Sigmoid colon (tissue), 4 donors: Measurements from ENCODE around the gene PCID2.

Experiments
- EP300 ChIP-seq, 4 donors: sonication (generic); formaldehyde crosslinking; IDR thresholded peaks; one replicate each; pipeline ENCODE4 v1.6.1; 2017; ENCODE audit warnings: antibody characterized with exemption in 4 of 4
- POLR2A ChIP-seq, 2 donors: fragments of 450-650 bp; IDR thresholded peaks; one replicate each; pipeline ENCODE4 v1.6.1; 2016; ENCODE audit warnings: antibody characterized with exemption in 2 of 2, mild to moderate bottlenecking in 2 of 2, moderate library complexity in 2 of 2
- POLR2AphosphoS5 ChIP-seq, 4 donors: sonication (generic); formaldehyde crosslinking; IDR thresholded peaks; one replicate each; pipeline ENCODE4 v1.6.1; 2017; ENCODE audit warnings: antibody characterized with exemption in 4 of 4
- TF ChIP-seq, protein P1 (sequence below), 4 experiments: fragments of 450-650 bp in 3 of 4; fragments of 200-600 bp in 1 of 4; IDR thresholded peaks; one replicate each; pipeline ENCODE4 v1.5.1; 2016 to 2019; ENCODE audit warnings: antibody characterized with exemption in 4 of 4, mild to moderate bottlenecking in 3 of 4, moderate library complexity in 2 of 4

DNA sequence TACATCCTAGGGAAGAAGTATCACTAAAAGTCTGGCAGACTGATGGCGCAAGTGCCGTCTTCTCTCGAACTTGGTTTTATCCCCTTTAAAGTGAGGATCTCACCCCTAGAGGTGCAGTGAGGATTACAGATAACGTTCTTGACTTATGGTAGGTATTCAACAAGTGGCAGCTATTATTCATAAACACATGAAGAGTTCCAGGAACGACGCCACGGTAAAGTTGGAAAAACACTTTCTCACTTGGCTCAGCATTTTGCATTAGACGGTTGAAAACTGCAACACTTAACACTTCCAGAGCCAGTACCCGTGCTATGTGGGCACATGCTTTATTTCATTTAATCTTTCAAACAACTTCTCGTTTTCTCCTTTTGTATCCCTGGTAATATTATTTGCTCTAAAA is 41.3 kb downstream of the PCID2 start:
- TF ChIP-seq, protein P1, sequence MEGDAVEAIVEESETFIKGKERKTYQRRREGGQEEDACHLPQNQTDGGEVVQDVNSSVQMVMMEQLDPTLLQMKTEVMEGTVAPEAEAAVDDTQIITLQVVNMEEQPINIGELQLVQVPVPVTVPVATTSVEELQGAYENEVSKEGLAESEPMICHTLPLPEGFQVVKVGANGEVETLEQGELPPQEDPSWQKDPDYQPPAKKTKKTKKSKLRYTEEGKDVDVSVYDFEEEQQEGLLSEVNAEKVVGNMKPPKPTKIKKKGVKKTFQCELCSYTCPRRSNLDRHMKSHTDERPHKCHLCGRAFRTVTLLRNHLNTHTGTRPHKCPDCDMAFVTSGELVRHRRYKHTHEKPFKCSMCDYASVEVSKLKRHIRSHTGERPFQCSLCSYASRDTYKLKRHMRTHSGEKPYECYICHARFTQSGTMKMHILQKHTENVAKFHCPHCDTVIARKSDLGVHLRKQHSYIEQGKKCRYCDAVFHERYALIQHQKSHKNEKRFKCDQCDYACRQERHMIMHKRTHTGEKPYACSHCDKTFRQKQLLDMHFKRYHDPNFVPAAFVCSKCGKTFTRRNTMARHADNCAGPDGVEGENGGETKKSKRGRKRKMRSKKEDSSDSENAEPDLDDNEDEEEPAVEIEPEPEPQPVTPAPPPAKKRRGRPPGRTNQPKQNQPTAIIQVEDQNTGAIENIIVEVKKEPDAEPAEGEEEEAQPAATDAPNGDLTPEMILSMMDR (IDR thresholded peaks at IDR 0.05): no peak
- TF ChIP-seq POLR2A (IDR thresholded peaks at IDR 0.05) (no peak), POLR2AphosphoS5 (IDR thresholded peaks at IDR 0.05) (no peak), EP300 (IDR thresholded peaks at IDR 0.05) (no peak)
